ENCODE results near the gene SHMT2.

DNA sequence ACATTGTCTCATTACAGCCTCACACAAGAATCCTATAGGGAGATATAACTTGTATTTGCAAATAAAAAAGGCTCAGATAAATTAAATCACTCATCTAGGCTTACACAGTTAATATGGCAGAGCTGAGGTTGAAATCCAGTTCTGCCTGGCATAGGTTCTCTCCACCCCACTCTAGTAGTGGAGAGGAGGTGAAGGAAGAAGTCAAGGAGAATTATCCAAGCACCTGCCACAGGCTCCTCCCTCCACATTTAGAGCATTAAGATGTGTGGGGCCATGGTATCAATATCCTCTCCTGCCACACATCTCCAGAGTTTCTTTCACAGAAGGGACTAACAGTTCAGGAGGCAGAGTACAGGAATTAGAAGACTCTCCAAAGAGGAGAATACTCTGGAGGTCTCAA is 44.0 kb downstream of the SHMT2 start:
- no peak for TF ChIP-seq MAX (IDR thresholded peaks at IDR 0.05; ENCODE audit: insufficient read depth, insufficient read length)
- no peak for TF ChIP-seq CTCF (IDR thresholded peaks at IDR 0.05; ENCODE audit: extremely low read depth in 1 of 2, insufficient read depth in 1 of 2, low read depth in 1 of 2, low read length in 2 of 2)
- TF ChIP-seq POLR2AphosphoS5 (IDR thresholded peaks at IDR 0.05; ENCODE audit: insufficient read depth, low read depth, low read length): no peak
